GM12864 (cell line): Measurements from ENCODE around the gene CCN5.
"Not testable (repeated sequence)": the region's sequence is repeated elsewhere in the genome, so short reads cannot be mapped to it uniquely, and the experiment has no call there.

Experiments used
- DNase-seq: peaks from one replicate; pipeline ENCODE4 v3.0.0-alpha.2; 2011; ENCODE audit warnings: low read depth
- H3K4me3 ChIP-seq: 2 replicates; pipeline ENCODE4 v1.5.1; 2011; ENCODE audit warnings: mild to moderate bottlenecking, low read depth, low read length, control low read depth
- TF ChIP-seq, protein P1 (sequence below): IDR thresholded peaks from 2 replicates; pipeline ENCODE4 v1.5.1; 2011; ENCODE audit warnings: low read depth, mild to moderate bottlenecking, moderate library complexity, low read length, control low read depth, inconsistent platforms; ENCODE audit errors: missing control alignments

CCN5 gene, protein sequence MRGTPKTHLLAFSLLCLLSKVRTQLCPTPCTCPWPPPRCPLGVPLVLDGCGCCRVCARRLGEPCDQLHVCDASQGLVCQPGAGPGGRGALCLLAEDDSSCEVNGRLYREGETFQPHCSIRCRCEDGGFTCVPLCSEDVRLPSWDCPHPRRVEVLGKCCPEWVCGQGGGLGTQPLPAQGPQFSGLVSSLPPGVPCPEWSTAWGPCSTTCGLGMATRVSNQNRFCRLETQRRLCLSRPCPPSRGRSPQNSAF

DNA sequence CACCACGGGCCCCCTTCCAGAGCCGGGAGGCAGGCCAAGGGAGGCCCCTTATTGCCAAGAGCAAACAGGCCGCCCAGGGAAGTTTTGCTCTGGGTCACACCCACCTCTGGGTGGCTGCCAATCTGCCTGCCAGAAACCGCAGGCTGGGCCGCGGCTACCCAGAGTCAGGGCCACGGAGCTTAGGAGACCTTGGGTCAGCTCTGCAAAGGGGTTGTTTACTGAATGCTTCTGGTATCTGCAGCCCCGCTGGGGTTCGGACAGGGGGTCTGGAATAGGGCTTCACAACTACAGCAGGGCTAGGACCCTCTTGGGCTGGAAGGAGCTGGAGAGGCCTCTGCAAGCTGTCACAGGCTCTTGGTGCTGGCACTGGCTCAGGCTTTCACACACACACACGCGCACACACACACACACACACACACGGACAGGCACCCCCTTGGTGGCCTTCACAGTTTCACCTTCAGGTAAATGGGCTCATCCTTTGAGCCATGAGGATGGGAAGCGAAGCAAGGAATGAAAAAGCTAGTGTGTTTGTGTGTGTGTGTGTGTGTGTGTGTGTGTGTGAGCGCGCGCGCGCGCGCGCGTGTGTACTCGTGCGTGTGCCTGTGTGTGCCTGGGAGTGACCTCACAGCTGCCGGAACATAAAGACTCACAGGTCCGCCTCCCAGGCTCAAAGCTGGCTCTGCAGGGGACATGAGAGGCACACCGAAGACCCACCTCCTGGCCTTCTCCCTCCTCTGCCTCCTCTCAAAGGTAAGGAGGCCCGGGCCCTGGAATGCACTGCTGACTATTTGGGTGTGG is at the start of gene CCN5:
Gene CCN5 (plus strand): TSS at position 669 of the 798 bp plus-strand sequence. CDS start 22 bp downstream, at position 691.
- TF ChIP-seq, protein P1, sequence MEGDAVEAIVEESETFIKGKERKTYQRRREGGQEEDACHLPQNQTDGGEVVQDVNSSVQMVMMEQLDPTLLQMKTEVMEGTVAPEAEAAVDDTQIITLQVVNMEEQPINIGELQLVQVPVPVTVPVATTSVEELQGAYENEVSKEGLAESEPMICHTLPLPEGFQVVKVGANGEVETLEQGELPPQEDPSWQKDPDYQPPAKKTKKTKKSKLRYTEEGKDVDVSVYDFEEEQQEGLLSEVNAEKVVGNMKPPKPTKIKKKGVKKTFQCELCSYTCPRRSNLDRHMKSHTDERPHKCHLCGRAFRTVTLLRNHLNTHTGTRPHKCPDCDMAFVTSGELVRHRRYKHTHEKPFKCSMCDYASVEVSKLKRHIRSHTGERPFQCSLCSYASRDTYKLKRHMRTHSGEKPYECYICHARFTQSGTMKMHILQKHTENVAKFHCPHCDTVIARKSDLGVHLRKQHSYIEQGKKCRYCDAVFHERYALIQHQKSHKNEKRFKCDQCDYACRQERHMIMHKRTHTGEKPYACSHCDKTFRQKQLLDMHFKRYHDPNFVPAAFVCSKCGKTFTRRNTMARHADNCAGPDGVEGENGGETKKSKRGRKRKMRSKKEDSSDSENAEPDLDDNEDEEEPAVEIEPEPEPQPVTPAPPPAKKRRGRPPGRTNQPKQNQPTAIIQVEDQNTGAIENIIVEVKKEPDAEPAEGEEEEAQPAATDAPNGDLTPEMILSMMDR: no peak
- H3K4me3 ChIP-seq: no peak within 1 kb of the TSS
- no peak for DNase-seq

DNA sequence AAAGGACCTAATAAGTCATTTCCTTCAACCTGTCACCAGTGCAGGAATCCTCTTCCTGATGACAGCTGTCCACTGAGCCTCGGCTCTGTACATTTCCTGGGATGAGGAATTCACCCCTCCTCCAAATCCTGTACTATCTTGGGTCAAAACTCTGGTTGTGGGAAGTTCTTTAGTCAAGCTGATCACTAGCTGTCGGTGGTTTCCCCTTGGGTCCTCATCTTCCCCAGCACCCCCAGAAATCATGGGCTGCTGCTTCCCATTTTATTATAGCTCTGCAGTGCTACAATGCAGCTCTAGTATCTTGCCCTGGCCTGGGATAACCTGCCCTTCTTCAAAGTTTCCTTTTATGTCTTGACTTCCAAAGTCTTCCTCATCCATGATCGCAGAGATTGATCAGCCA is 49.1 kb upstream of the CCN5 start:
- TF ChIP-seq, protein P1: no peak

DNA sequence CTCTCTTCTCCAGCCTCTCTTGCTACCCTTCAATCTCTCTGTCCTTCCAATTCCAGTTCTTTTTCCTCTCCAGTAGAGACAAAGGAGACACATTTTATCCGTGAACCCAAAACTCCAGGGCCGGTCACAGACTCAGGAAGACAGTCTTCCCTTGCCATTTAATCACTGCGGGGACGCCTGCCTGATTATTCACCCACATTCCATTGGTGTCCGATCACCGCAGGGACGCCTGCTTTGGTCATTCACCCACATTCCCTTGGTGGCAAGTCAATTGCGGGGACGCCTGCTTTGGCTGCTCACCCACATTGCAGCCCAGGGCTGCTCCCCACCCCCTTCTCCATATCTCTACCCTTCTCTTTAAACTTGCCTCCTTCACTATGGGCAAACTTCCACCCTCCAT is 44.3 kb upstream of the CCN5 start:
- DNase-seq, H3K4me3 ChIP-seq: not testable (repeated sequence)

More for the DNA sequence above, 49.1 kb upstream of the CCN5 start:
- no peak overlapping the region for H3K4me3 ChIP-seq
- no peak for DNase-seq

DNA sequence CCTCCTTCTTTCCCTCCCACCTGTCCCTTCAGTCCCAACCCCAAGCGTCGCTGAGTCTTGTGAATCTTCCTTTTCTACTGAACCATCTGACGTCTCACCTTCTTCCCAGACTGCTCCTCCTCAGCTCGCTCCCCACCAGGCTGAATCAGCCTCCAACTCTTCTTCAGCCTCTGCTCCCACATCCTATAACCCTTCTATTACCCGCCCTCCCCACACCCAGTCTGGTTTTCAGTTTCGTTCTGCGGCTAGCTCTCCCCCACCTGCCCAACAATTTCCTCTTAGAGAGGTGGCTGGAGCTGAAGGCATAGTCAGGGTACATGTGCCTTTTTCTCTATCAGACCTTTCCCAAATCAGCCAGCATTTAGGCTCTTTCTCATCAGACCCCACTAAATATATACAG is 43.6 kb upstream of the CCN5 start:
- DNase-seq: not testable (repeated sequence)
- H3K4me3 ChIP-seq: peak overlapping the region; percentile 48

DNA sequence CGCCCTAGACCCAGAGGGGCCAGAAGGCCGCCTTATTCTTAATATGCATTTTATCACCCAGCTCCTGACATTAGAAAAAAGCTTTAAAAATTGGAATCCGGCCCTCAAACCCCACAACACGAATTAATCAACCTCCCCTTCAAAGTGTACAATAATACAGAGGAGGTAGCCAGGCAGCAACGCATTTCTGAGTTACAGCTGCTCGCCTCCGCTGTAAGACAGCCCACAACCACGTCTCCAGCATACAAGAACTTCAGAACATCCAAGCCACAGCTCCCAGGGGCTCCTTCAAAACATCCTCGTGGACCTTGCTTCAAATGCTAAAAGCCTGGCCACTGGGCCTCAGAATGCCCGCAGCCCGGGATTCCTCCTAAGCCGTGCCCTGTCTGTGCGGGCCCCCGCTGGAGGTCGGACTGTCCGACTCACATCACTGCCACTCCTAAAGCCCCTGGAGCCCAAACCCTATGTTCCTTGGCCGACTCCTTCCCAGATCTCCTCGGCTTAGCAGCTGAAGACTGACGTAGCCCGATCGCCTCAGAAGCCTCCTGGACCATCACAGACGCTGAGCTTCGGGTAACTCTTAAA is 42.8 kb upstream of the CCN5 start:
- H3K4me3 ChIP-seq, DNase-seq: not testable (repeated sequence)

DNA sequence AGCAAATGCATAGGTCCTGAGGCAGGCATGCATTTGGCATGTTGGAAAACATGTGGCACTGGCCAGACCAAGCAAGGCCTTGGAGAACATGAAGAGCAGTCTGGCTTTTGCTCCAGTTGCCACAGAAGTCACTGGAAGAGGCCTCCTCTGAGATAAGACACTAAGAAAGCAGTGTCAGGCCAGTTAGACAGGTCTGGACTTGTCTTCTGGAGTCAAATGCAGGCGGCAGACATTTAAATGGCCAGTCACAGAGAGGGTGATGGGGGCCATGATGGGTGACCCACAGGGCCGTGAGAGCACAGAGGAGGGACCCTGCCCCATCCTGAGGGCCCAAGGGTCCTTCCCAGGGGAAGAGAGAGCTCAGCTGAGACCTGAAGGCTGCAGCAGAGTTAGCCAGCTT is 36.9 kb upstream of the CCN5 start:
- DNase-seq: no peak
- H3K4me3 ChIP-seq: no peak overlapping the region
- TF ChIP-seq, protein P1: no peak

DNA sequence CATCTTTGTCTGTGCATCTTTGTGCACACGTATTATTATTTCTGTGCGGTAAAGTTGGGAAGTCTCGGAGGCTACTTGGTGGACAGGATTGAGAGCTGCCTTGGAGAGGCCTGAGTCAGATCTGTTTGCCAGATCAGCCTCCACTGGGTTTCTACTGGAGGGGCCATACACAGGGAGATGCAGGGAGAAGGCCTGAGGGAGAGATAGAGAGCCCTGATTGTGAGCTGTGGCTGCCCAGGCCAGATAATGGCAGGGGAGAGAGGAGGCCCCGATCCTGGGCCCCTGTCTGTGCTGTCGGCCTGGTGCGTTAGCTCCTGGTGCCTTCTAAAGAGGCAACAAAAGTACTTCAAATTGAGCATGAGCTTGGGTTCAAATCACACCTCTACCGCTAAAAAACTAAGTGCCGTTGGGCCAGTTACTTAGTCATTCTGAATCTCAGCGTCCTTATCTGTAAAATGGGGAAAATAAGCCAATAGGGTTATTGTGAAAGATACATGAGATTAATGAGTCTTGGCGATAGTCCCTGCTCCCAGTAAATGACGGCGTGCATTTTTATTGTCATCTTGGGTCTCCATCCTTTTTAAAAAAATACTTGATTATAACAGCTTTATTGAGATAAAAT is 36.1 kb upstream of the CCN5 start:
- H3K4me3 ChIP-seq: no peak overlapping the region
- no peak for DNase-seq
- TF ChIP-seq, protein P1: no peak

DNA sequence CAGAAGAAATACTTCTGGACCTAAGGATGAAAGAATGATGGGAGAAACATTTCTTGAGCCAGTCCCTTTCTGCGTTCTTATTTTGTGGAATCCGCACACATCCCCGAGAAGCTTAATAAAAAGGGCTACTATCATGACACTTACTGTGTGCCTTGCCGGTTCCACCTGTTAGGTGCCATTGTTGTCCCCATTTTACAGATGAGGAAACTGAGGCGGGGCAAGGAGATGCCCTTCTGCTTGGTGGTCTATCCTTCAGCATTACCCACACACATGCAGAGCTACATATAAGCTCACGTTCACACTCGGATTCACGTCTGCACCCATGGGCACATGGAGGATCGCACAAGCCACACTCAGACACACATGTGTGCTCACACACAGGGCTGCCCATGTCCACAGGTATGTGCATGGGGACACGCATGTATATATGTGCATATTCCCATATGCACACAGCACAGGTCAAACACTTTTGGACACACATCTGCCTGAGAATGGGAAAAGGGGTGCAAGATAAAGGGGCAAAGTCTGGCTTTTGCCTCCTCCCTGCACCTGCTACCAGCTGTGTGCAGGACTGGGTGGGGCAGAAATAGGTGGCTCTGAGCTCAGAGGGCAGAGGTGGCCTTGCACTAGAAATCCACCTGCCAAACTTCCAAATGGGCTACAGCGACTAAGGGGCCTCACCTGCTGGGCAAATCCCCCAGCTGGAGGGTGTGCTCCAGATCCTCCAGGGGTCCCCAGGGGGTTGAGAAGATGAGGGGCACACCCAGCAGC is 33.2 kb upstream of the CCN5 start:
- no peak for DNase-seq
- H3K4me3 ChIP-seq: no peak overlapping the region
- TF ChIP-seq, protein P1: no peak
